ENCODE results near the gene KCTD4.

DNA sequence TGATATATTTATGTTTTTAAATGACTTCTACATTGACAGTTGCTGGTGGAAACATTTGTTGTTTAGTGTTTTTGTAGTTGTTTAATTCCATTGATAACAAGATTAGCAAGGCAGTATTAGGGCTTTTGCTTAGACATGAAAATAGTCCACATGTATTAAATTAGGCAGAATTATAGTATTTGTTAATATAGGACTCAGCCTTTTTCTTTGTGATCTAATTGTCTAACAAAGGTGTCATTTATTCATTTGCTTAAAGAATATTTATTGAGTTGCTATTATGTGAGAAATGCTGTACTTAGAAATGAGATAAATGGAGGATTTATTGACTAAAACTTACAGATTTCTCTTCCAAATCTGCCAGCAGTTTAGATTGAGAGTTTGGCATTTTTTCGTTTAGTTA lies 41.7 kb upstream of the KCTD4 start:
- TF ChIP-seq, protein P1, sequence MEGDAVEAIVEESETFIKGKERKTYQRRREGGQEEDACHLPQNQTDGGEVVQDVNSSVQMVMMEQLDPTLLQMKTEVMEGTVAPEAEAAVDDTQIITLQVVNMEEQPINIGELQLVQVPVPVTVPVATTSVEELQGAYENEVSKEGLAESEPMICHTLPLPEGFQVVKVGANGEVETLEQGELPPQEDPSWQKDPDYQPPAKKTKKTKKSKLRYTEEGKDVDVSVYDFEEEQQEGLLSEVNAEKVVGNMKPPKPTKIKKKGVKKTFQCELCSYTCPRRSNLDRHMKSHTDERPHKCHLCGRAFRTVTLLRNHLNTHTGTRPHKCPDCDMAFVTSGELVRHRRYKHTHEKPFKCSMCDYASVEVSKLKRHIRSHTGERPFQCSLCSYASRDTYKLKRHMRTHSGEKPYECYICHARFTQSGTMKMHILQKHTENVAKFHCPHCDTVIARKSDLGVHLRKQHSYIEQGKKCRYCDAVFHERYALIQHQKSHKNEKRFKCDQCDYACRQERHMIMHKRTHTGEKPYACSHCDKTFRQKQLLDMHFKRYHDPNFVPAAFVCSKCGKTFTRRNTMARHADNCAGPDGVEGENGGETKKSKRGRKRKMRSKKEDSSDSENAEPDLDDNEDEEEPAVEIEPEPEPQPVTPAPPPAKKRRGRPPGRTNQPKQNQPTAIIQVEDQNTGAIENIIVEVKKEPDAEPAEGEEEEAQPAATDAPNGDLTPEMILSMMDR (IDR thresholded peaks at IDR 0.05 in 4 of 5, conservative IDR thresholded peaks at IDR 0.05 in 1 of 5) = no peak
- TF ChIP-seq POLR2A (IDR thresholded peaks at IDR 0.05) = no peak

Data from gastrocnemius medialis (tissue), 4 donors.